GM12878 (cell line): Measurements from ENCODE around the gene ITPR2.

Experiments
- CBX3 ChIP-seq: fragments of 200-600 bp; sonication (generic); IDR thresholded peaks from 2 replicates; pipeline ENCODE4 v1.6.1; 2016; ENCODE audit warnings: low read depth, borderline replicate concordance
- CREM ChIP-seq: IDR thresholded peaks from 2 replicates; pipeline ENCODE4 v1.6.1; 2014; ENCODE audit warnings: antibody characterized with exemption, low read depth
- ELK1 ChIP-seq: IDR thresholded peaks from 2 replicates; pipeline ENCODE4 v1.6.1; 2012; ENCODE audit warnings: low read depth, low read length, improper control_type of control experiment
- EP300 ChIP-seq, 2 experiments: fragments of 150-350 bp in 1 of 2; IDR thresholded peaks; 2 replicates each; pipeline ENCODE4 v1.6.1; 2011 to 2012; ENCODE audit warnings: low read depth in 2 of 2, low read length in 2 of 2, borderline replicate concordance in 1 of 2, improper control_type of control experiment in 1 of 2, inconsistent platforms in 1 of 2; ENCODE audit not compliant: control insufficient read depth in 1 of 2
- ESRRA ChIP-seq: IDR thresholded peaks from 2 replicates; pipeline ENCODE4 v1.6.1; 2012; ENCODE audit warnings: mild to moderate bottlenecking, low read length, improper control_type of control experiment
- EZH2 ChIP-seq: IDR thresholded peaks from 2 replicates; pipeline ENCODE4 v1.6.1; 2012; ENCODE audit warnings: low read depth, mild to moderate bottlenecking, control low read depth, inconsistent platforms, low read length, borderline replicate concordance; ENCODE audit not compliant: control insufficient read depth
- JUNB ChIP-seq: IDR thresholded peaks from 2 replicates; pipeline ENCODE4 v1.6.1; 2016; ENCODE audit warnings: antibody characterized with exemption, mild to moderate bottlenecking
- MEF2A ChIP-seq: IDR thresholded peaks from 2 replicates; pipeline ENCODE4 v1.6.1; 2011; ENCODE audit warnings: low read depth, mild to moderate bottlenecking, low read length, moderate library complexity; ENCODE audit not compliant: insufficient read depth
- MTA2 ChIP-seq: fragments of 450-650 bp; IDR thresholded peaks from 2 replicates; pipeline ENCODE4 v1.6.1; 2016; ENCODE audit warnings: low read depth, mild to moderate bottlenecking, moderate library complexity
- POLR2AphosphoS2 ChIP-seq: IDR thresholded peaks from 2 replicates; pipeline ENCODE4 v1.6.1; 2011; ENCODE audit warnings: low read depth, mild to moderate bottlenecking, low read length, improper control_type of control experiment, moderate library complexity
- RCOR1 ChIP-seq: conservative IDR thresholded peaks from 2 replicates; pipeline ENCODE4 v1.6.1; 2012; ENCODE audit warnings: low read depth, low read length, improper control_type of control experiment
- TAF1 ChIP-seq: IDR thresholded peaks from 2 replicates; pipeline ENCODE4 v1.6.1; 2011; ENCODE audit warnings: mild to moderate bottlenecking, low read depth, low read length, borderline replicate concordance
- TF ChIP-seq, protein P1 (sequence below), 3 experiments: IDR thresholded peaks in 2 of 3; conservative IDR thresholded peaks in 1 of 3; 2 replicates each; pipeline ENCODE4 v1.5.1; 2011; ENCODE audit warnings: low read depth in 3 of 3, low read length in 3 of 3, mild to moderate bottlenecking in 3 of 3, control low read depth in 2 of 3, moderate library complexity in 2 of 3, inconsistent platforms in 1 of 3, mixed read lengths in 1 of 3; ENCODE audit not compliant: control insufficient read depth in 2 of 3, insufficient read depth in 1 of 3; ENCODE audit errors: extremely low read depth in 1 of 3

DNA sequence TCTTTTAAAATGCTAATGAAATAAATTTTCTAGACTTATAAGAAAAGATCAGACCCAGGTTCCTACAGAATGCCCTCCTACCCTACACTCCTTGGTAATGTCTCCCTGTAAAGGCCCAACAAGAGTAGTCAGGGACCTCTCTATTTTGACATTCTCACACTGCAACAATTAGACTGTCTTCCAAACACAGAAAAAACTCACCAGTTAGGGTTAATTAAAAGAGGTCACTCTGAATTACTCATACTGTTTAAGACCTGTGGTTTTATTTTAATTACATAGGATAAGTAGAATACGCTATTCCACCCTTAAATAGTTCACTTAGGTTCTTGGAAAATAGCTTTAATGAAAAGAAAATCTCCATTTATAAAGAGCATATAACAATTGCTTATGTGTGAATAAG lies 142.4 kb downstream of the ITPR2 start:
- TF ChIP-seq, protein P1, sequence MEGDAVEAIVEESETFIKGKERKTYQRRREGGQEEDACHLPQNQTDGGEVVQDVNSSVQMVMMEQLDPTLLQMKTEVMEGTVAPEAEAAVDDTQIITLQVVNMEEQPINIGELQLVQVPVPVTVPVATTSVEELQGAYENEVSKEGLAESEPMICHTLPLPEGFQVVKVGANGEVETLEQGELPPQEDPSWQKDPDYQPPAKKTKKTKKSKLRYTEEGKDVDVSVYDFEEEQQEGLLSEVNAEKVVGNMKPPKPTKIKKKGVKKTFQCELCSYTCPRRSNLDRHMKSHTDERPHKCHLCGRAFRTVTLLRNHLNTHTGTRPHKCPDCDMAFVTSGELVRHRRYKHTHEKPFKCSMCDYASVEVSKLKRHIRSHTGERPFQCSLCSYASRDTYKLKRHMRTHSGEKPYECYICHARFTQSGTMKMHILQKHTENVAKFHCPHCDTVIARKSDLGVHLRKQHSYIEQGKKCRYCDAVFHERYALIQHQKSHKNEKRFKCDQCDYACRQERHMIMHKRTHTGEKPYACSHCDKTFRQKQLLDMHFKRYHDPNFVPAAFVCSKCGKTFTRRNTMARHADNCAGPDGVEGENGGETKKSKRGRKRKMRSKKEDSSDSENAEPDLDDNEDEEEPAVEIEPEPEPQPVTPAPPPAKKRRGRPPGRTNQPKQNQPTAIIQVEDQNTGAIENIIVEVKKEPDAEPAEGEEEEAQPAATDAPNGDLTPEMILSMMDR (IDR thresholded peaks at IDR 0.05 in 2 of 3, conservative IDR thresholded peaks at IDR 0.05 in 1 of 3; ENCODE audit: control insufficient read depth in 2 of 3, extremely low read depth in 1 of 3, insufficient read depth in 1 of 3, low read depth in 3 of 3, low read length in 3 of 3) = no peak
- no peak for TF ChIP-seq ESRRA
- no peak for TF ChIP-seq EZH2
- TF ChIP-seq RCOR1 = no peak
- no peak for TF ChIP-seq EP300 (IDR thresholded peaks at IDR 0.05; ENCODE audit: borderline replicate concordance in 1 of 2, control insufficient read depth in 1 of 2, low read depth in 2 of 2, low read length in 2 of 2)
- no peak for TF ChIP-seq JUNB
- no peak for TF ChIP-seq MEF2A
- no peak for TF ChIP-seq MTA2
- TF ChIP-seq TAF1 = no peak
- no peak for TF ChIP-seq POLR2AphosphoS2
- TF ChIP-seq ELK1 = no peak
- TF ChIP-seq CREM = no peak
- TF ChIP-seq CBX3 = no peak
